Inferior parietal cortex (tissue), 1 donor: Measurements from ENCODE around the gene NKX1-2.
A peak's percentile ranks its signal among the peaks of the same experiment; 100 is the strongest.

Source experiments
- DNase-seq: peaks from one replicate; pipeline ENCODE4 v3.0.0-alpha.2; 2016; ENCODE audit errors: extremely low spot score

The NKX1-2 gene

DNA sequence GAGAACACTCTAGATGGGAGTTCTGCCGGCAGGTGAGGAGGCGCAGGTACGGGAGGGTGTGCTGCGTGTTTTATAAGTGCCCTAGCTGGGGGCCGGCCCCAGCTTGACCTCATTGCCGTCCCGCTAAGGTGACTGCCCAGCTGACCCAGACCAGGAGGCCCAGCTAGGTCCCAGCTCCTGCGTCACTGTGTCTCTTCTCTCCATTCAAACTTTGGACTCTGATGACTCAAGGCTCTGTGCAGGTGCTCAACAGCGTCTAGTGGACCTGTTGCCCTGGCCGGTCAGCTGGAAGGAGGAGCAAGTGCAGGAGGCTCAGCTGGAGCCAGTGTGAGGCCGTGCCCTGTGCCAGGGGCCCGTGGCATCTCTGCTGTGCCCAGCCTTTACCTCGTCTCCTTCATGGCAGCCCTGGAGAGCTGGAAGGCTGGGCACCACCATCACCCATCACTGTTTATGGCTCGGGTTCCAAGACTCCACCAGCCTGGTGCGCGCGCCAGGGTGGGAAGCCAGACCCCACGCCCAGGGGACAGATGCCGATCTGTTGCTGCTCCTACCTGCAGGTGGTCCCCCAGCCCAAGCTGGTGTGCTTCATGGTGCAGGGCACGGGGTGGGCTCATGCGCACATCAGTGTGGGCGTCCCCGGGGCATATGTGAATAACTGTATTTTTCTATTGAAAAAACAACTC lies 26.3 kb upstream of the NKX1-2 start:
- DNase-seq, result no peak

DNA sequence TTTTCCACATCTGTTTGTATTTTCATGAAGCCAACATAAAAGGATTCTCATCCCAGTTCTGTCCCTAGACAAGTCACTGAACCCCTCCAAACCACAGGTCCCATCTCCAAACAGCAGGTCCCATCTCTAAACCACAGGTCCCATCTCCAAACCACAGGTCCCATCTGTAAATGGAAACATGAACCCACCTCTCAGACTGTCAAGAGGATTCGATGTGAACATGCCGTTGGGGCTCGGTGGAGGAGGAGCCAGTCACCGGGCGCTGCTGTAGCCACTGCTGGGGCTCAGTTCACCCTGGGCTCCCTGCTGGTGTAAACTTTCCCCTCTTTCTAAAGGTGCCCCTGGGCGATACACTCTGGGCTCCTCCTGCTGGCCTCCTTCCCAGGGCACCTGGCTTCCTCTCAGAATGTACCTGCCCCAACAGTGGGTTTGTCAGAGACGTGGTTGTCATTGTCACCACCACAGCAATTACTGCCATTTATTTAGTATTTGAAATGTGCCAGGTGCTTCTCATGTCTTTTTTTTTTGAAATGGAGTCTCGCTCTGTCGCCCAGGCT lies 24.8 kb upstream of the NKX1-2 start:
- no peak for DNase-seq

DNA sequence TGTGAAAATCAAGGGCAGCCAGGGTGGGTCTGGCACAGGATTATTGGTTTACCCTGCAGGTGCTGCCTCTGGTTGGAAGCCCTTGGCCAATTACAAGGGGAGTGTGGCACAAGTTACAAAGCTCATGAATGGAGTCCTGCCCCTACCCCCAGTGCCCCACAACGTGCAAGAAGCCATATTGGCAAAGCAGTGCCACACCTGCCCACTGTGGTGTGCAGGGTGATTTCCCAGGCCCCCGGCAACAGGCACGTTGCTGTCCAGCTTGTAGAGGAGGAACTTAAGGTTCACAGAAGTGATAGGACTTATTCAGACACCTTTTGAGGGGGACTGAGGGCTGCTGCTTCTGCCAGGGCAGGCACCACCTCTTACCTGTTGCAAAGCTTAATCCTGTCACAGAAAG lies 23.2 kb upstream of the NKX1-2 start:
- no peak for DNase-seq

- DNase-seq, result no peak
Measured at GRCh38 chr10:124472071-124472470, 22.2 kb upstream of the NKX1-2 start.

GRCh38 chr10:124470544-124471434 lies 21.0 kb upstream of the NKX1-2 start:
- DNase-seq, result no peak

- no peak for DNase-seq
Measured at GRCh38 chr10:124469956-124470484, 20.2 kb upstream of the NKX1-2 start.

DNA sequence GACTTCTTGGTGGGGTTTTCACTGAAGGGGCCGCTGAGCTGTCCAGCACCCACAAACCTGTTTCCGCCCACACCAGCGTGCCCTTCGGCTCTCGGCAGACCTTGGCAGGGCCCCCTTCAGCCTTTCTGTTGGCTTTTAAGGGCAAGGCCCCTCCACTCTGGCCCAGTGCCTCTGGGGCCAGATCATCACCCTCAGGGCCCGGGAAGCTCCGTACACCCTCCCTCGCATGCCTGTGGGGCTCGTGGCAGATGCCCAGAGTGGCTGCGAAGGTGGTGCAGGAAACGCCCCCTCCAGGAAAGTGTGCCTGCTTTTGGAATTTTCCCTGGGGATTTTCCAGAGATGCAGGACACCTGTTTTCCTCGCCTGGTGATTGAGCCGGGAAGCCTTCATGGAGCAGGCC lies 18.8 kb upstream of the NKX1-2 start:
- DNase-seq, result no peak

GRCh38 chr10:124467165-124467564 lies 17.3 kb upstream of the NKX1-2 start:
- DNase-seq, result no peak

DNA sequence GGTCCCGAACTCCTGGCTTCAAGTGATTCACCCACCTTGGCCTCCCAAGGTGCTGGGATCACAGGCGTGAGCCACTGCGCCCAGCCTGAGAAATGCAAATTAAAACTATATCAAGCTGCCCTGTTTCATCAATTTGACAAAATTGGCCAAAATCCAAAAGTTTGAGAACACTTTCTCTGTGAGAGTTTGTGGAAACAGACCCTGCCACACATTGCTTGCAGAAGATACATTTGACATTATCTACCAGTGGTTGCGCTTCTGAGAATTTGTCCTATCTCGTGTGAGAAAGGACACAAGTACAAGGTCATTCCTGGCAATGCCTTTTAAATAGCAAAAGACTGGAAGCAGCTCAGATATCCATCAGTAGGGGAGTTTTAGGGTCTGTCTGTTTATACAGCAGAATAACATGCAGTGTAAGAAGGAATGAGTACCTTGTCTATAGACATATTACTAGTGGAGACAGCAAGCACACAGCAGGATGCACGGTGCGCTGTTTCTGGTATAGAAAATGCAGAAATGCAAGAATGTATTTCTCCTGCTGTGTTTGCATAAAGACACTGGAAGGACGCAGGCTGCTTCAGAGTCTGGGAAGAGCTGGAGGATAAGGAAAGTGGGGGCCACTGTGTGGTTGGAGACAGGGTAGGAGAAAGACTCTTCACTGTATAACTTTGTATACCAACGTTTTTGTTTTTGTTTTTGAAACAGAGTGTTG lies 16.1 kb upstream of the NKX1-2 start:
- DNase-seq, result no peak

- no peak for DNase-seq
Measured at GRCh38 chr10:124465003-124465776, 15.4 kb upstream of the NKX1-2 start.

GRCh38 chr10:124464028-124464965 lies 14.5 kb upstream of the NKX1-2 start:
- no peak for DNase-seq

- DNase-seq, result no peak
Measured at GRCh38 chr10:124462348-124462695, 12.5 kb upstream of the NKX1-2 start.

GRCh38 chr10:124461642-124462347 lies 12.0 kb upstream of the NKX1-2 start, which contains the start of gene LHPP:
Gene LHPP, plus strand, starts transcription at chr10:124461823. Its CDS starts 40 bp downstream, at chr10:124461863.
- DNase-seq, result peak; percentile 87

DNA sequence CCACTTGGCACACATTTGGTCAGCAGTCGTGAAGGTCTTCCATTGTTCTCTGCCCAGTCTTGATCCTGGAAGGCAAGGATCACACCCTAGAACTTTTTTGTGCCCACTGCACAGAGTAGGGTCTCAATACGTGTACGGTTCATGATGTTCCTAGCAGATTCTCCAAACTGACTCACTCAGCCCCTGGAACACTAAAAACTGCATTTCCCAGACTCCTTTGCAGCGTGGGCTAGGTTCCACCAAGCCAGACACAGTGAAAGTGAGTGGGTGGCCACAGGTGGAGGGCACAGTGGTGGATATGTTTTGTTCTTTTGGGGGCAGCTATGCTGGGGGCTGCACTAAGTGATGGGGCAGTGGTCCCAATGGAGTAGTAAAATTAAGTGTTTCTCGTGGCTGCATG lies 10.3 kb upstream of the NKX1-2 start:
- DNase-seq, result no peak

DNA sequence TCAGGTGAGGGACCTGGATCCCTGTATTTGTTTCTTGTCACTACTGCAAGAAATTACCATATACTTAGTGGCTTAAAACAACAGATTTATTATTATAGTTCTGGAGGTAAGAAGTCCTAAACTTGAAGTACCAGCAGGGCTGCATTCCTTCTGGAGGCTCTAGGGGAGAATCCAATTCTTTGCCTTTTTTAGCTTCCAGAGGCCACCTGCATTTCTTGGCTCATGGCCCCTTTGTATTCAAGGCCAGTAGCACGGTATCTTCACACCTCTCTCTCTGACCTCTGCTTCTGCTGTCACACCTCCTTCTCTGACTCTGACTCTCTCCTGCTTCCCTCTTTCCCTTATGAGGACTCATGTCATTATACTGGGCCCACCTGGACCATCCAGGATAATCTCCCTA lies 9.6 kb upstream of the NKX1-2 start:
- DNase-seq, result no peak

- DNase-seq, result no peak
Measured at GRCh38 chr10:124458889-124459288, 9.1 kb upstream of the NKX1-2 start.

GRCh38 chr10:124458473-124458872 lies 8.6 kb upstream of the NKX1-2 start:
- no peak for DNase-seq

- DNase-seq, result no peak
Measured at GRCh38 chr10:124455441-124455840, 5.6 kb upstream of the NKX1-2 start.

GRCh38 chr10:124453960-124454610 lies 4.2 kb upstream of the NKX1-2 start:
- no peak for DNase-seq
